Type B pancreatic cell (in vitro differentiated cells): ENCODE results near the gene PRKCE. TPM values are rescaled to one million over a fixed set of nuclear protein-coding genes. Genes with fewer than 3 reads are reported as not detected.

Experiments
- DNase-seq: peaks from one replicate; pipeline ENCODE4 v3.0.0; 2021; ENCODE audit warnings: mixed read lengths; ENCODE audit not compliant: unreplicated experiment; ENCODE audit errors: extremely low spot score
- H3K27ac Mint-ChIP-seq: 2 replicates; pipeline ENCODE4 v1.8.0; 2021; ENCODE audit warnings: mild to moderate bottlenecking, mixed read lengths
- H3K27me3 Mint-ChIP-seq: 2 replicates; pipeline ENCODE4 v1.8.0; 2021; ENCODE audit warnings: mixed read lengths
- H3K36me3 Mint-ChIP-seq: 2 replicates; pipeline ENCODE4 v1.8.0; 2021; ENCODE audit warnings: mixed read lengths
- H3K4me1 Mint-ChIP-seq: one replicate; pipeline ENCODE4 v1.8.0; 2021; ENCODE audit warnings: mixed read lengths; ENCODE audit not compliant: unreplicated experiment
- H3K4me3 Mint-ChIP-seq: 2 replicates; pipeline ENCODE4 v1.8.0; 2021; ENCODE audit warnings: mild to moderate bottlenecking, mixed read lengths
- H3K9me3 Mint-ChIP-seq: 2 replicates; pipeline ENCODE4 v1.8.0; 2021; ENCODE audit warnings: mixed read lengths
- CTCF ChIP-seq: fragments of 200-600 bp; sonication (generic); conservative IDR thresholded peaks from 2 replicates; pipeline ENCODE4 v1.5.0; 2021; ENCODE audit warnings: antibody characterized with exemption, mild to moderate bottlenecking
- total RNA-seq: library from RNA; stranded (reverse); gene quantifications from 2 replicates; pipeline ENCODE4 v1.2.1, GENCODE V29; 2021; ENCODE audit warnings: low replicate concordance

PRKCE gene
- total RNA-seq, 1 donor from 2014 or later = 21.2 TPM

DNA sequence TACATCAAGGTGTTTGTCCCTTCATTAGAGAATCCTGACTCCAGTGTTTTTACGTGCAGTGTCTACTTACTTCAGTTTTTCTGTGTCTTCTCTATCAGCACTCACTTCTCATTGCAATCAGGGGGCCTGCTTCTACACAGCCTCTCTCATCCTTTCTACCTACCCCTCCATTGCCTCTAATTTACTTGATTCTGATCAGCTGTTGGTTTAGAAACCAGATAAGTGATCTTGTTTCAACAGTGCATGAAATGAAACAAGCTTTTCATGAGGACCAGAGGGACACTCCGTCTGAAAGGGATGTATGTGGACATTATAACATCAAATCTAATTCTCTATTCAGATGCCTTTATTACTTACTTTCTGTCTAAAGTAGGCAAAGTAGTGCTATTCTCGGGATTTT, 136.9 kb downstream of the PRKCE start:
- Mint-ChIP-seq H3K4me1 (peaks cover 27% of the 10 kb centered on the region), H3K27me3 (peaks cover 22% of the 10 kb centered on the region), H3K9me3 (no peaks in the 10 kb centered on the region), H3K36me3 (no peaks in the 10 kb centered on the region), H3K4me3 (no peak overlapping the region), H3K27ac (no peak overlapping the region)
- TF ChIP-seq CTCF = no peak
- DNase-seq = no peak

- Mint-ChIP-seq H3K9me3 (no peaks in the 10 kb centered on the region), H3K36me3 (no peaks in the 10 kb centered on the region), H3K27me3 (peaks cover 26% of the 10 kb centered on the region), H3K27ac (no peak overlapping the region), H3K4me1 (peaks cover 36% of the 10 kb centered on the region), H3K4me3 (no peak overlapping the region)
- TF ChIP-seq CTCF = no peak
- DNase-seq = no peak
Measured at GRCh38 chr2:45789317-45789716, 137.8 kb downstream of the PRKCE start.

DNA sequence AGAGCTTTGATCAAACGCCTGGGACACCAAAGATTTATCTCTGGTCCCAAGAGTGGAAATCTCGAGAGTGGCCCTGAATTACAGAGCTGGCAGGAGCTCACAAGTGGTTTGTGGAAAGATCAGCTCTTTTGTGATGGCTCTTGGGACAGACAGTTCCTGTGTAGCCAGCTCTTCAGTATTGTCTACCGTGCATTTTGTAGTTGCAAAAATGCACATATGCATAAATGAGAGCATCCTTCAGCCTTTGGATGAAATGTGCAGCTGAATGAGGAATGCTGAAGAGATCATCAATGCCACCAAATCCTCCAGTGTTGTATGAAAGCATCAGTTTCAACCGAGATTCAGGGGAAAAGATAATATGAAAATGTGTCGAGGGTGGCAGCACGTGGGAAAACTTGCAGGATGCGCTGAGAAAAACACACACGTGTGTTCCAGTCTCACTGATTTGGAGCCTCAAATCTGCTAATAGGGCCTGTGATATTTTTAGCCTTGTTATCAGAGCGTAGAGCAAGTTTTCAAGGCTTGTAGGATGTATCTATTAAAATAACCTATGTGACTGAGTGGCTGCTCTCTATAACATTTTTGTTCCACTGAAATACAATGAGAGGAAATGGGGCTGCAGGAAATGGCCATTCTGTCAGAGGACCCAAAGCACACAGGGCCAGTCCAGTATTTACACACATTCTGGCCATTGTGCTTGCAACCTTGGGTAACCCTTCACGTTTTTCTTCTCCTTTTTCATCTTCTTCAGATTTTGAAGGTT, 138.7 kb downstream of the PRKCE start:
- H3K36me3 Mint-ChIP-seq = no peaks in the 10 kb centered on the region
- DNase-seq = no peak
- peaks cover 26% of the 10 kb centered on the region for H3K27me3 Mint-ChIP-seq
- peaks cover 38% of the 10 kb centered on the region for H3K4me1 Mint-ChIP-seq
- H3K27ac Mint-ChIP-seq = no peak overlapping the region
- TF ChIP-seq CTCF = no peak
- H3K4me3 Mint-ChIP-seq = no peak overlapping the region
- H3K9me3 Mint-ChIP-seq = no peaks in the 10 kb centered on the region

DNA sequence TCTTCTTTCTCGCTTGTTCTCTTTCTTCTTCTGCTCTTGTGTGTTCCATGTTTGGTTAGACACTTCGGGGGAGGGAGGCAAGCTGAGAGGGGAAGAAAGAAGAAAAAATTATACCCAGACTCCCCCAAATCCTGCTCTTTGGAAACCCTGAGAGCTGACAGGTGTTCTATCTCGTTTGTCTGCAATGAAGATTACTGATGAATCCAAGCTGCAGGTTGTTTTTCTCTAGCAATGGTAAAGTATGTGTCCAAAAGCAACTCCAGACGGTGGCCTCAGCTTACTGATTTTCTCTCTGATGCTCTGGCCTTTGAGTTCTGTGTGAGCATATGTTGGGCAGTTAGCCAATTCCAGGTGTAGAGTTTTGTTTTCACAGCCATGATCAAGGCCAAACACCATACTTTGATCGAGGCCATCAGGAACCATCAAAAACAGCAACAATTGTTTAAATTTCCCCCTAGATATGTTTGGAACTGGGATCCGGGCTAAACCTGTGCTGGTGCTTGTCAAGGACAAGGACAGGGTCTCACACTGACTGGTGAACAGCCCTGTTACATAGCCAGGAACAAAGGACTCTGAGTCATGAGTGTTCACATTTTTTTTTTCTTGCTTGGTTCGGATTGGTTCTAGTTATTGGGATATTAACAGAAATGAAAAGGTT, 142.0 kb downstream of the PRKCE start:
- Mint-ChIP-seq H3K27ac (no peak overlapping the region), H3K4me1 (peaks cover 34% of the 10 kb centered on the region), H3K27me3 (peaks cover 29% of the 10 kb centered on the region), H3K36me3 (no peaks in the 10 kb centered on the region), H3K9me3 (no peaks in the 10 kb centered on the region), H3K4me3 (no peak overlapping the region)
- no peak for DNase-seq
- TF ChIP-seq CTCF = no peak

- Mint-ChIP-seq H3K27me3 (peaks cover 29% of the 10 kb centered on the region), H3K4me3 (no peak overlapping the region)
- no peak for DNase-seq
Measured at GRCh38 chr2:45794134-45794617, 142.7 kb downstream of the PRKCE start.

More at GRCh38 chr2:45794134-45794617, 142.7 kb downstream of the PRKCE start:
- Mint-ChIP-seq H3K27ac (no peak overlapping the region), H3K36me3 (no peaks in the 10 kb centered on the region), H3K4me1 (peaks cover 32% of the 10 kb centered on the region), H3K9me3 (no peaks in the 10 kb centered on the region)
- no peak for TF ChIP-seq CTCF
